Measurements from ENCODE around the gene SBK2.

Gene SBK2

DNA sequence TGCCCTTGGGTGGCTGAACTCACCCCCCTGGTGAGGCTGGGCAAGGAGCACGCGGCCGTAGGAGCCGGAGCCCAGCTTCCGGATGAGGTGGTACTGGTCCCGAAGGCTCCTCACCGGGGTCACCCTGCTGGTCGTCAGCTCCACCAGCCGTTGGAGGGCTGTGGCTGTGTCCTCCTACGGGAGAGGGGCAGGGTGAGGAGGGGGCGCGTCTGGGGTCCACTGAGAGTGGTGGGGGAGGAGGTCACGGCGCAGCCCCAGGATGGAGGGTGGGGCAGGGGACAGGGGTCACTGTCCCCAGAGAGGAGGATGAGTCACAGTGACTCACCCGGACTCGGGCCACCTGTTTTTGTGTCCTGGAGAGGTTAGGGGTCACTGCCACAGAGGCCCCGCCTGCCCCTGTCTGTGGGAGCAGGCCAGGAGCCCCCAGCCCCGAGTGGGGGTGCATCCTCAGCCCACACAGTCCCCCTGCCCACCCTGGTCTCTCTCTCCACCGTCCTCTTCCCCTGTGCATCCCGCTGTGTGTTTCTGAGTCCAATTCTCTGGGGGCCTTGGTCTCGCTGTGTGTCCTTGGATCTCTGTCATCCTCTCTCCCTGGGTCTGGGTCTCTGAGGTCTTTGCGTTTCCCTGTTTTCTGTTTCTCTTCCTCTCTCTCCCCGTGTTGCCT lies 8.0 kb upstream of the SBK2 start:
- no peaks in the 10 kb centered on the region for H3K27me3 ChIP-seq (ENCODE audit: control insufficient read depth in 1 of 2, insufficient read depth in 2 of 2, low read length in 2 of 2)

GRCh38 chr19:55544014-55544413 lies 7.1 kb upstream of the SBK2 start:
- no peaks in the 10 kb centered on the region for H3K9me3 ChIP-seq (ENCODE audit: control insufficient read depth in 1 of 2, low read length in 2 of 2)
- no peaks in the 10 kb centered on the region for H3K36me3 ChIP-seq (ENCODE audit: control insufficient read depth in 1 of 2, insufficient read depth in 2 of 2, low read length in 2 of 2)
- no peak overlapping the region for H3K4me3 ChIP-seq (ENCODE audit: low read depth in 1 of 2, low read length in 2 of 2)
- no peaks in the 10 kb centered on the region for H3K27me3 ChIP-seq (ENCODE audit: control insufficient read depth in 1 of 2, insufficient read depth in 2 of 2, low read length in 2 of 2)
- H3K27ac ChIP-seq (ENCODE audit: low read depth, low read length), result no peak overlapping the region
- no peak overlapping the region for H3K9ac ChIP-seq (ENCODE audit: low read depth in 1 of 2, low read length in 2 of 2)
- no peaks in the 10 kb centered on the region for H3K4me1 ChIP-seq (ENCODE audit: control insufficient read depth in 1 of 2, insufficient read depth in 2 of 2, low read length in 2 of 2)

More for the DNA sequence above, 8.0 kb upstream of the SBK2 start:
- H3K4me1 ChIP-seq (ENCODE audit: control insufficient read depth in 1 of 2, insufficient read depth in 2 of 2, low read length in 2 of 2), result peaks cover under 1 to 4% of the 10 kb centered on the region in 2 donors
- no peak overlapping the region for H3K9ac ChIP-seq (ENCODE audit: low read depth in 1 of 2, low read length in 2 of 2)
- no peaks in the 10 kb centered on the region for H3K36me3 ChIP-seq (ENCODE audit: control insufficient read depth in 1 of 2, insufficient read depth in 2 of 2, low read length in 2 of 2)
- H3K9me3 ChIP-seq (ENCODE audit: control insufficient read depth in 1 of 2, low read length in 2 of 2), result no peaks in the 10 kb centered on the region
- no peak overlapping the region for H3K27ac ChIP-seq (ENCODE audit: low read depth, low read length)
- no peak overlapping the region for H3K4me3 ChIP-seq (ENCODE audit: low read depth in 1 of 2, low read length in 2 of 2)

GRCh38 chr19:55543567-55543966 lies 6.6 kb upstream of the SBK2 start:
- Histone ChIP-seq H3K4me3 (ENCODE audit: low read depth in 1 of 2, low read length in 2 of 2) (no peak overlapping the region), H3K9ac (ENCODE audit: low read depth in 1 of 2, low read length in 2 of 2) (no peak overlapping the region), H3K36me3 (ENCODE audit: control insufficient read depth in 1 of 2, insufficient read depth in 2 of 2, low read length in 2 of 2) (no peaks in the 10 kb centered on the region), H3K9me3 (ENCODE audit: control insufficient read depth in 1 of 2, low read length in 2 of 2) (no peaks in the 10 kb centered on the region), H3K4me1 (ENCODE audit: control insufficient read depth in 1 of 2, insufficient read depth in 2 of 2, low read length in 2 of 2) (no peaks in the 10 kb centered on the region), H3K27ac (ENCODE audit: low read depth, low read length) (no peak overlapping the region), H3K27me3 (ENCODE audit: control insufficient read depth in 1 of 2, insufficient read depth in 2 of 2, low read length in 2 of 2) (no peaks in the 10 kb centered on the region)

DNA sequence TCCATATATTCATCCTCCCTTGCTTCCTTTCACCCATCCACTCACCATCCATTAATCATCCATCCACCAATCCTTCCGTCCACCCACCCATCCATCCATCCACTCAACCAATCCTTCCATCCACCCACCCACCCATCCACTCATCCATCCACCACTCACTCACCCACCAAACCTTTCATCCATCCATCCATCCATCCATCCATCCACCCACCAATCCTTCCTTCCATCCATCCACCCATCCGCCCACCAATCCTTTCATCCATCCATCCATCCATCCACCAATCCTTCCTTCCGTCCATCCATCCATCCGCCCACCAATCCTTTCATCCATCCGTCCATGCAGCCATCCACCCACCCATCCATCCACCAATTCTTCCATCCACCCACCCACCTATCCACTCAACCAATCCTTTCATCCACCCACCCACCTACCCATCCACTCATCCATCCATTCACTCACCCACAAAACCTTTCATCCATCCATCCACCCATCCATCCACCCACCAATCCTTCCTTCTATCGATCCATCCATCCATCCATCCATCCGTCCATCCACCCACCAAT lies 5.4 kb upstream of the SBK2 start:
- Histone ChIP-seq H3K4me3 (ENCODE audit: low read depth in 1 of 2, low read length in 2 of 2) (no peak overlapping the region), H3K36me3 (ENCODE audit: control insufficient read depth in 1 of 2, insufficient read depth in 2 of 2, low read length in 2 of 2) (no peaks in the 10 kb centered on the region), H3K4me1 (ENCODE audit: control insufficient read depth in 1 of 2, insufficient read depth in 2 of 2, low read length in 2 of 2) (no peaks in the 10 kb centered on the region), H3K9me3 (ENCODE audit: control insufficient read depth in 1 of 2, low read length in 2 of 2) (no peaks in the 10 kb centered on the region), H3K27me3 (ENCODE audit: control insufficient read depth in 1 of 2, insufficient read depth in 2 of 2, low read length in 2 of 2) (no peaks in the 10 kb centered on the region), H3K9ac (ENCODE audit: low read depth in 1 of 2, low read length in 2 of 2) (no peak overlapping the region), H3K27ac (ENCODE audit: low read depth, low read length) (no peak overlapping the region)

DNA sequence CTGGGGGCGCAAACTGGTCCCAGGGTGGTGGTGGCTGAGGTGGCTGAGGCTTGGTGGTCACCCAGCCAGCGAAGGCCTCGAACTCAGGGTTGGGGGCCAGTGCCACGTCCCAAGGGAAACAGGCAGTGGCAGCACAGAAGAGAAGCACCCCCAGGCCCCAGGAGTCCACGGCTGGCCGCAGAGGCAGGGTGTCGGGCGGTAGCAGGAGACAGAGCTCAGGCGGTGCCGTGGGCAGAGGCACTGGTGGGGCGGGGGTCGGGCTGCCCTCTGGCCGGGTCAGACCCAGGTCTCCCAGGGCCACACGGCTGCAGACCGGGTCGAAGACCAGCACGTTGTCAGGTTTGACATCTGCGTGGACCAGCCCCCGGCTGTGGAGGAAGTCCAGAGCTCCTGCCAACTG lies 4.2 kb upstream of the SBK2 start:
- Histone ChIP-seq H3K9me3 (ENCODE audit: control insufficient read depth in 1 of 2, low read length in 2 of 2) (no peaks in the 10 kb centered on the region), H3K36me3 (ENCODE audit: control insufficient read depth in 1 of 2, insufficient read depth in 2 of 2, low read length in 2 of 2) (no peaks in the 10 kb centered on the region), H3K27ac (ENCODE audit: low read depth, low read length) (no peak overlapping the region), H3K27me3 (ENCODE audit: control insufficient read depth in 1 of 2, insufficient read depth in 2 of 2, low read length in 2 of 2) (no peaks in the 10 kb centered on the region), H3K4me1 (ENCODE audit: control insufficient read depth in 1 of 2, insufficient read depth in 2 of 2, low read length in 2 of 2) (no peaks in the 10 kb centered on the region), H3K9ac (ENCODE audit: low read depth in 1 of 2, low read length in 2 of 2) (no peak overlapping the region), H3K4me3 (ENCODE audit: low read depth in 1 of 2, low read length in 2 of 2) (no peak overlapping the region)

- H3K36me3 ChIP-seq (ENCODE audit: control insufficient read depth in 1 of 2, insufficient read depth in 2 of 2, low read length in 2 of 2), result no peaks in the 10 kb centered on the region
- no peaks in the 10 kb centered on the region for H3K27me3 ChIP-seq (ENCODE audit: control insufficient read depth in 1 of 2, insufficient read depth in 2 of 2, low read length in 2 of 2)
- no peak overlapping the region for H3K9ac ChIP-seq (ENCODE audit: low read depth in 1 of 2, low read length in 2 of 2)
- H3K27ac ChIP-seq (ENCODE audit: low read depth, low read length), result no peak overlapping the region
- no peaks in the 10 kb centered on the region for H3K9me3 ChIP-seq (ENCODE audit: control insufficient read depth in 1 of 2, low read length in 2 of 2)
- no peaks in the 10 kb centered on the region for H3K4me1 ChIP-seq (ENCODE audit: control insufficient read depth in 1 of 2, insufficient read depth in 2 of 2, low read length in 2 of 2)
- no peak overlapping the region for H3K4me3 ChIP-seq (ENCODE audit: low read depth in 1 of 2, low read length in 2 of 2)
These were observed 3.7 kb upstream of the SBK2 start for GRCh38 chr19:55540619-55541018.

DNA sequence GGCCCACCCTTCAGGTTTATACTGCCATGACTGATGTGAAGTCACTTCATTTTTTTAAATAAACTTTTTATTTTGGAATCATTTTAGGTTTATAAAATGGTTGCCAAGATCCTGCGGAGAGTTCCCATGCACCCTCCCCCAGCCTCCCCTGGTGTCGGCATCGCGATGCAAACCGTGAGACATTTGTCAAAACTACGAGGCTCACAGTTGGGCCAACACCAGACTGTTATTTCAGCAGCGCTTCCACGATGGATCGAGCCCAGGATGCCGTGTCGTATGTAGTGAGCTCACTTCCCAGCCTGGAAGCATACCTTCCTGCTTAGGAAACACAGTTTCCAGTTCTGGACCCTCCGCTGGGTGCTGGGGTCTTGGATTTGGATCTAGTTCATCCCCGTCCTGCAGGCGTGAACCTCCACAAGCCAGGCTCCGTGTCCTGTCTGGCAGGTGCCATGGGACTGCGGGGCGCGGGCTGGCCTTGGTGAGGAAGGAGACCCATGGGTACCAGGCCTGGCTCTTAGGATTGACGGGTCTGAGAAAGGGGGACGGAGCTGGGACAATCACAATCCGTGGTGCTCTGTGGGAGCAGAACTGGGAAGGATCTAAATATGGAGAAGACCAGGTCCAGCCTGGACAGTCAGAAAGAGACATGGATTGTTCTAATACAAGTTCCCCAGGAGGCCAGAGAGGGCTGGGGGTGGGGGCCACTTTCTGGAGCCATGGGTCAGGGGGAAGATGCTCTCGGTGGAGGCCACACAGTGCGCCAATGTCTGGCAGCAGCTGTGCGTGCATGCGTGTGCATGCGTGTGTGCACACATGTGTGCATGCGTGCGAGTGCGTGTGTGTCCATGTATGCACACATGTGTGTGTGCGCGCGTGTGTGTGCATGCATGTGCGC lies 2.4 kb upstream of the SBK2 start:
- Histone ChIP-seq H3K27ac (ENCODE audit: low read depth, low read length) (no peak overlapping the region), H3K4me1 (ENCODE audit: control insufficient read depth in 1 of 2, insufficient read depth in 2 of 2, low read length in 2 of 2) (no peaks in the 10 kb centered on the region), H3K4me3 (ENCODE audit: low read depth in 1 of 2, low read length in 2 of 2) (no peak overlapping the region), H3K9ac (ENCODE audit: low read depth in 1 of 2, low read length in 2 of 2) (no peak overlapping the region), H3K27me3 (ENCODE audit: control insufficient read depth in 1 of 2, insufficient read depth in 2 of 2, low read length in 2 of 2) (no peaks in the 10 kb centered on the region), H3K9me3 (ENCODE audit: control insufficient read depth in 1 of 2, low read length in 2 of 2) (no peaks in the 10 kb centered on the region), H3K36me3 (ENCODE audit: control insufficient read depth in 1 of 2, insufficient read depth in 2 of 2, low read length in 2 of 2) (no peaks in the 10 kb centered on the region)

- Histone ChIP-seq H3K27ac (ENCODE audit: low read depth, low read length) (no peak overlapping the region), H3K4me1 (ENCODE audit: control insufficient read depth in 1 of 2, insufficient read depth in 2 of 2, low read length in 2 of 2) (no peaks in the 10 kb centered on the region), H3K27me3 (ENCODE audit: control insufficient read depth in 1 of 2, insufficient read depth in 2 of 2, low read length in 2 of 2) (no peaks in the 10 kb centered on the region), H3K4me3 (ENCODE audit: low read depth in 1 of 2, low read length in 2 of 2) (no peak overlapping the region), H3K36me3 (ENCODE audit: control insufficient read depth in 1 of 2, insufficient read depth in 2 of 2, low read length in 2 of 2) (no peaks in the 10 kb centered on the region), H3K9me3 (ENCODE audit: control insufficient read depth in 1 of 2, low read length in 2 of 2) (no peaks in the 10 kb centered on the region), H3K9ac (ENCODE audit: low read depth in 1 of 2, low read length in 2 of 2) (no peak overlapping the region)
These were observed 1.2 kb upstream of the SBK2 start for GRCh38 chr19:55538132-55538531.

- no peaks in the 10 kb centered on the region for H3K9me3 ChIP-seq (ENCODE audit: control insufficient read depth in 1 of 2, low read length in 2 of 2)
- H3K9ac ChIP-seq (ENCODE audit: low read depth in 1 of 2, low read length in 2 of 2), result no peak overlapping the region
- no peak overlapping the region for H3K4me3 ChIP-seq (ENCODE audit: low read depth in 1 of 2, low read length in 2 of 2)
- no peak overlapping the region for H3K27ac ChIP-seq (ENCODE audit: low read depth, low read length)
- H3K4me1 ChIP-seq (ENCODE audit: control insufficient read depth in 1 of 2, insufficient read depth in 2 of 2, low read length in 2 of 2), result no peaks in the 10 kb centered on the region
- no peaks in the 10 kb centered on the region for H3K27me3 ChIP-seq (ENCODE audit: control insufficient read depth in 1 of 2, insufficient read depth in 2 of 2, low read length in 2 of 2)
- no peaks in the 10 kb centered on the region for H3K36me3 ChIP-seq (ENCODE audit: control insufficient read depth in 1 of 2, insufficient read depth in 2 of 2, low read length in 2 of 2)
These were observed 793 bp upstream of the SBK2 start for GRCh38 chr19:55537741-55538111.

DNA sequence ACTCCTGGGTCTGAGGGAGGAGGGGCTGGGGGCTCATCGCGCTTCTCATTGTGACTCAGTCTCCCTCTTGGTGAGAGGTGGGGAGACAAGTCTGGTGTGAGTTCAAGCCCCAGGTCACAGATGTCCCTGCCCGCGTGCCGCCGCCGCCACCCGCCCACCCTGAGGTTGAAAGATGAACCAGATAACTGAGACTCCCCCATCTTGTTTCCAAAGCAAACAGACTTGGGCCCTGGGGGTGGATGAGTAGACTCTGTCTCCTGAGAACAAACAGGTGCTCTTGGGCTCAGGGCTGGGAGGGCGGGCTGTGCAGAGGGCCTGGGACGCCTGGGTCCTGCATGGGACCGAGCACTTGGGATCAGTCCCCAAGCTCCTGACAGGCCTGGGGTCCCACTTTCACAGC lies 567 bp downstream of the SBK2 start:
- H3K27me3 ChIP-seq (ENCODE audit: control insufficient read depth in 1 of 2, insufficient read depth in 2 of 2, low read length in 2 of 2), result no peaks in the 10 kb centered on the region
- H3K4me3 ChIP-seq (ENCODE audit: low read depth in 1 of 2, low read length in 2 of 2), result no peak overlapping the region
- H3K4me1 ChIP-seq (ENCODE audit: control insufficient read depth in 1 of 2, insufficient read depth in 2 of 2, low read length in 2 of 2), result no peaks in the 10 kb centered on the region
- H3K9ac ChIP-seq (ENCODE audit: low read depth in 1 of 2, low read length in 2 of 2), result no peak overlapping the region
- H3K27ac ChIP-seq (ENCODE audit: low read depth, low read length), result no peak overlapping the region
- H3K9me3 ChIP-seq (ENCODE audit: control insufficient read depth in 1 of 2, low read length in 2 of 2), result no peaks in the 10 kb centered on the region
- no peaks in the 10 kb centered on the region for H3K36me3 ChIP-seq (ENCODE audit: control insufficient read depth in 1 of 2, insufficient read depth in 2 of 2, low read length in 2 of 2)
